K562 (cell line): ENCODE measurements around the gene ZFYVE28. TPM values are rescaled to one million over a fixed set of nuclear protein-coding genes. Genes with fewer than 3 reads are reported as not detected.

ENCODE experiments used
- BRF2 ChIP-seq: IDR thresholded peaks from 3 replicates; pipeline ENCODE4 v1.6.1; 2011; ENCODE audit warnings: borderline replicate concordance, mild to moderate bottlenecking; ENCODE audit not compliant: insufficient read length, insufficient read depth
- CCAR2 ChIP-seq: fragments of 200-400 bp; formaldehyde crosslinking; IDR thresholded peaks from 2 replicates; pipeline ENCODE4 v1.6.1; 2017; ENCODE audit warnings: mild to moderate bottlenecking, low read depth, low read length
- CTCF ChIP-seq, 3 experiments: IDR thresholded peaks in 2 of 3; conservative IDR thresholded peaks in 1 of 3; 2 replicates each; pipeline ENCODE4 v1.5.1; 2011 to 2012; ENCODE audit warnings: low read length in 3 of 3, mild to moderate bottlenecking in 3 of 3, control low read depth in 2 of 3, improper control_type of control experiment in 1 of 3, inconsistent platforms in 1 of 3, low read depth in 1 of 3, mixed read lengths in 1 of 3, moderate library complexity in 1 of 3; ENCODE audit not compliant: insufficient read depth in 2 of 3
- ESRRA ChIP-seq: fragments of 450-650 bp; IDR thresholded peaks from 2 replicates; pipeline ENCODE4 v1.6.1; 2014; ENCODE audit warnings: low read depth, mild to moderate bottlenecking, moderate library complexity, borderline replicate concordance
- ETV5 ChIP-seq: sonication (generic); formaldehyde crosslinking; IDR thresholded peaks from 2 replicates; pipeline ENCODE4 v1.4.0; 2020; ENCODE audit warnings: low read depth, mild to moderate bottlenecking, missing genetic modification reagents
- GATA2 ChIP-seq: sonication (generic); formaldehyde crosslinking; IDR thresholded peaks from 2 replicates; pipeline ENCODE4 v1.4.0; 2020; ENCODE audit warnings: mild to moderate bottlenecking, missing genetic modification reagents
- HDAC2 ChIP-seq: fragments of 450-650 bp; IDR thresholded peaks from 2 replicates; pipeline ENCODE4 v1.6.1; 2016; ENCODE audit warnings: mild to moderate bottlenecking
- MLX ChIP-seq, 2 experiments: fragments of 450-650 bp in 1 of 2; sonication (generic) in 1 of 2; formaldehyde crosslinking; conservative IDR thresholded peaks; 2 replicates each; pipeline versions ENCODE4 v1.4.0 to v1.8.1; 2020 to 2022; ENCODE audit warnings: mild to moderate bottlenecking in 1 of 2, missing genetic modification reagents in 1 of 2
- NBN ChIP-seq: fragments of 450-650 bp; IDR thresholded peaks from 2 replicates; pipeline ENCODE4 v1.6.1; 2016; ENCODE audit warnings: low read depth, mild to moderate bottlenecking
- NCOA6 ChIP-seq: fragments of 450-650 bp; IDR thresholded peaks from 2 replicates; pipeline ENCODE4 v1.6.1; 2017; ENCODE audit warnings: mild to moderate bottlenecking
- TCF7 ChIP-seq: sonication (generic); IDR thresholded peaks from 2 replicates; pipeline ENCODE4 v1.6.1; 2016; ENCODE audit warnings: antibody characterized with exemption, borderline replicate concordance
- TRIM28 ChIP-seq: fragments of 450-650 bp; IDR thresholded peaks from 2 replicates; pipeline ENCODE4 v1.6.1; 2017
- XRCC4 ChIP-seq: IDR thresholded peaks from one replicate; pipeline ENCODE4 v1.6.1; 2011; ENCODE audit not compliant: insufficient read depth, insufficient read length; ENCODE audit errors: extremely low read depth
- ZBTB5 ChIP-seq: fragments of 450-650 bp; IDR thresholded peaks from 2 replicates; pipeline ENCODE4 v1.6.1; 2017; ENCODE audit warnings: antibody characterized with exemption
- ZFP1 ChIP-seq: fragments of 450-650 bp; formaldehyde crosslinking; IDR thresholded peaks from 2 replicates; pipeline ENCODE4 v1.4.0; 2020; ENCODE audit warnings: mild to moderate bottlenecking, mixed read lengths
- ZNF263 ChIP-seq: sonication (generic); formaldehyde crosslinking; IDR thresholded peaks from 2 replicates; pipeline ENCODE4 v1.8.0; 2022; ENCODE audit warnings: mild to moderate bottlenecking, missing genetic modification reagents, borderline replicate concordance
- ZNF280B ChIP-seq: fragments of 250-450 bp; sonication (Bioruptor Pico); IDR thresholded peaks from 2 replicates; pipeline ENCODE4 v1.5.1; 2021; ENCODE audit warnings: mild to moderate bottlenecking
- polyA plus RNA-seq, 8 experiments: library from polyadenylated mRNA; depleted of rRNA in 4 of 8; stranded (reverse) in 5 of 8; unstranded in 3 of 8; fragments of >200 nt; fragmentation: Nextera tagmentation in 2 of 8; fragmentation: Illumina TruSeq in 1 of 8; extraction: Ambion mirVana in 2 of 8; extraction: Trizol in 1 of 8; gene quantifications; 2 replicates each; pipeline versions ENCODE4 v1.2.1 to v1.2.3, GENCODE V29; 2011 to 2014; ENCODE audit warnings: inconsistent platforms in 1 of 8, missing spikeins in 1 of 8
- total RNA-seq, 7 experiments: library from RNA; depleted of rRNA in 6 of 7; stranded (reverse); fragments of >200 nt in 6 of 7; fragmentation: Illumina TruSeq in 2 of 7; extraction: Trizol in 2 of 7; gene quantifications; 2 replicates each; pipeline versions ENCODE4 v1.2.1 to v1.2.3, GENCODE V29; 2011 to 2021; ENCODE audit warnings: low replicate concordance in 1 of 7
- TF ChIP-seq, protein P1 (sequence below): sonication (generic); formaldehyde crosslinking; IDR thresholded peaks from 2 replicates; pipeline ENCODE4 v1.8.0; 2022; ENCODE audit warnings: mild to moderate bottlenecking, missing genetic modification reagents

Gene ZFYVE28
- total and polyA plus RNA-seq, 9 of the 15 experiments (the other 6 are each of a cell fraction or from before 2014, with no cell fraction given) = 1.3 to 24.8 (median 8.9) TPM

DNA sequence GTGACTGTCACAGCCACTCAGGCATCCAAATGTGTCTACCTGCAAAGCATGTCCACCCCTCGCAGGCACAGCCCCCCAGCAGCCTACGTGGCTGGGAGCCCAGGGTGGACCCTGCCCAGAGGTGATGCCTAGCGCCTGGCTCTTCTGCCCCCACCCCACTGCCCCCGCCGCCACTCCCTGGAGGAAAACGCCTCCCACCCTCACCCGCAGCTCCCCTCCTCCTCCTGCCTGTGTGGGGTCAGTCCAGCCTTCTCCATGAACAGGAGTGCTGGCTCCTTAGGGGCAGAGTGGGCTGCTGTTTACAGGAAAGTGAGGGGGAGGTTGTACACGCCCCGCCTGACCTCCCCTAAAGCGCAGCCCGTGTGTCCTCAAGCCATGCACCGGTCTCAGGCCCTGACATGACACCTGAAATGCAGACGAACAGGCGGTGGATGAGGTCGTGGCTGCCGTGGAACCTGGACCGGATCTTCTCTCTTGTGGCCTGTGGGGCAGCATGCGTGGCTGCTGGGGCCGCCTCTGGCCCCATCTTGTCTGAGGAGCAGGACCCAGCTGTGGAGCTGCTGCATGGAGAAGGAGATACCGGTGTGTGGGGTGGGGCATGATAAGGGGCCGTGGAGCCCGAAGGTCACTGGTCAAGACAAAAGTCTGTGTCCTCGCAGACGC is 144.7 kb downstream of the ZFYVE28 start (continued):
- no peak for TF ChIP-seq BRF2
- TF ChIP-seq ZNF280B (CRISPR knock-in tag) = no peak
- TF ChIP-seq CCAR2 = no peak
- peak; percentile 52; the same call in 1 of the 2 replicates for TF ChIP-seq GATA2
- TF ChIP-seq NCOA6 = no peak
- no peak for TF ChIP-seq MLX (CRISPR knock-in tag; conservative IDR thresholded peaks at IDR 0.05)
- TF ChIP-seq, protein P1, sequence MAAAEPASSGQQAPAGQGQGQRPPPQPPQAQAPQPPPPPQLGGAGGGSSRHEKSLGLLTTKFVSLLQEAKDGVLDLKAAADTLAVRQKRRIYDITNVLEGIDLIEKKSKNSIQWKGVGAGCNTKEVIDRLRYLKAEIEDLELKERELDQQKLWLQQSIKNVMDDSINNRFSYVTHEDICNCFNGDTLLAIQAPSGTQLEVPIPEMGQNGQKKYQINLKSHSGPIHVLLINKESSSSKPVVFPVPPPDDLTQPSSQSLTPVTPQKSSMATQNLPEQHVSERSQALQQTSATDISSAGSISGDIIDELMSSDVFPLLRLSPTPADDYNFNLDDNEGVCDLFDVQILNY = no peak
- TF ChIP-seq ZFP1 = no peak
- TF ChIP-seq ZBTB5 = no peak
- no peak for TF ChIP-seq ZNF263
- no peak for TF ChIP-seq TRIM28
- 0 out of 2 replicates have a peak, but pooled peaks have one; percentile 29 for TF ChIP-seq ESRRA
- no peak for TF ChIP-seq XRCC4
- TF ChIP-seq ETV5 = no peak
- no peak for TF ChIP-seq CTCF (IDR thresholded peaks at IDR 0.05 in 2 of 3, conservative IDR thresholded peaks at IDR 0.05 in 1 of 3; ENCODE audit: insufficient read depth in 2 of 3, low read depth in 1 of 3, low read length in 3 of 3)
- no peak for TF ChIP-seq NBN
- TF ChIP-seq TCF7 = no peak
- TF ChIP-seq HDAC2 = no peak
